ENCODE results near the gene ACOX1.

ACOX1 gene

GRCh38 chr17:75917917-75918445, 61.0 kb downstream of the ACOX1 start:
- no peak for DNase-seq (ENCODE audit: low read depth)
- H3K4me3 ChIP-seq (ENCODE audit: control insufficient read depth, low read depth, low read length) = no peak overlapping the region
- TF ChIP-seq, protein P1, sequence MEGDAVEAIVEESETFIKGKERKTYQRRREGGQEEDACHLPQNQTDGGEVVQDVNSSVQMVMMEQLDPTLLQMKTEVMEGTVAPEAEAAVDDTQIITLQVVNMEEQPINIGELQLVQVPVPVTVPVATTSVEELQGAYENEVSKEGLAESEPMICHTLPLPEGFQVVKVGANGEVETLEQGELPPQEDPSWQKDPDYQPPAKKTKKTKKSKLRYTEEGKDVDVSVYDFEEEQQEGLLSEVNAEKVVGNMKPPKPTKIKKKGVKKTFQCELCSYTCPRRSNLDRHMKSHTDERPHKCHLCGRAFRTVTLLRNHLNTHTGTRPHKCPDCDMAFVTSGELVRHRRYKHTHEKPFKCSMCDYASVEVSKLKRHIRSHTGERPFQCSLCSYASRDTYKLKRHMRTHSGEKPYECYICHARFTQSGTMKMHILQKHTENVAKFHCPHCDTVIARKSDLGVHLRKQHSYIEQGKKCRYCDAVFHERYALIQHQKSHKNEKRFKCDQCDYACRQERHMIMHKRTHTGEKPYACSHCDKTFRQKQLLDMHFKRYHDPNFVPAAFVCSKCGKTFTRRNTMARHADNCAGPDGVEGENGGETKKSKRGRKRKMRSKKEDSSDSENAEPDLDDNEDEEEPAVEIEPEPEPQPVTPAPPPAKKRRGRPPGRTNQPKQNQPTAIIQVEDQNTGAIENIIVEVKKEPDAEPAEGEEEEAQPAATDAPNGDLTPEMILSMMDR (conservative IDR thresholded peaks at IDR 0.05; ENCODE audit: control insufficient read depth, insufficient read depth, low read depth, low read length) = no peak

DNA sequence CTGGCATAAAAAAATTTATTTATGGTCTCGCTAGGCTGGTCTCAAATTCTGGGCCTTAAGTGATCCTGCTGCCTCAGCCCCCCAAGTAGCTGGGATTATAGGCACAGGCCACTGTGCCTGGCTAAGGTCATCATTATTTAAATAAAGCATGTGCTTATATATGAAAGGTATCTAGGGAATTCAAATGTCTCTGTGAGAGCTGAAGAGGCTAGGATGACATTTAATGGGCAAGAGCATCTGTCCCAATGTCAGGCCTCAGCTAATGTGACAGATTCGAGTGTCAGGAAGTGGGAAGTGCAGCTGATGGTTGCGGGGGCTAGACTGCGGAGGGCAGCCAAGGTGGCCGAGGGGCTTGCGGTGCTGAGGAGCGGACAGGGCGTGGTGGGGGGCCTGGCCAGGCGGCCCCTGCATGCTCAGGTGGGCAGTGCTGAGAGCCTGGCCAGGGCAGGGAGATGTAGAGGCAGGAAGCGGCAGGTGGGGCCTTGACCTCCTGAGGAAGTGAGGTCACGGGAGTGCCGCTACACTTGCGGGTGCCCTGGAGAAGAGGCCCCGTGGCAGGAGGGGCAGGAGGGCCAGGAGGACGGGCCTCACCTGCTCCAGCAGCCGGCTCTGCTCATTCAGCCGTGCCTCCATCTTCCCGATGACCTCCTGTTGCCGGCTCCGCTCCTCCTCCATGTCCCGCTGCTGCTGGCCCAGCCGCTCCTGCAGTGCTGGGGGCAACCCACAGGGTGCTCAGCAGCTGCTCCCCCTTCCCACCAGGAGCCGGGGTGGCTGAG, 61.6 kb downstream of the ACOX1 start:
- no peak overlapping the region for H3K4me3 ChIP-seq (ENCODE audit: control insufficient read depth, low read depth, low read length)
- no peak for DNase-seq (ENCODE audit: low read depth)

DNA sequence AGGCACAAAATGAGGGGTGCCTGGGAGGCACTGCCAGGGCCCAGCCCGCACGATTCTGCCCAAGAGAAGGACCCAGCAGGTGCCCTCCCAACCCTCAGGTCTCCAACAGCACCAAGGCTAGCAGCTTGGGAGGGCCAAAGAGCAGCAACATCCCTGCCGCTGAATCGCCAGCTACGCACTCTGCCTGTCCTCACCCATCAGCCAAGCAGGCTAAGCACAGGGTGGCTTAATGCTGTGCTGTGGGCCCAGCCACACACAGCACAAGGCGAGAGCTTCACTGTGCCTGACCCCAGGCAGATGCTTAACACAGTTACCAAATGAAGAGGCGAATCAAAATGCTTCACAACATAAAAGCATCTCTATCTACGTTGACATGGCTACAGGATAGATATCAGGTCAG, 63.7 kb downstream of the ACOX1 start:
- no peak for DNase-seq (ENCODE audit: low read depth)
- H3K4me3 ChIP-seq (ENCODE audit: control insufficient read depth, low read depth, low read length) = no peak overlapping the region
- TF ChIP-seq, protein P1 (conservative IDR thresholded peaks at IDR 0.05; ENCODE audit: control insufficient read depth, insufficient read depth, low read depth, low read length) = no peak

More for the DNA sequence above, 61.6 kb downstream of the ACOX1 start:
- TF ChIP-seq, protein P1 (conservative IDR thresholded peaks at IDR 0.05; ENCODE audit: control insufficient read depth, insufficient read depth, low read depth, low read length) = no peak

GRCh38 chr17:75914643-75915267, 64.2 kb downstream of the ACOX1 start:
- no peak for DNase-seq (ENCODE audit: low read depth)
- no peak overlapping the region for H3K4me3 ChIP-seq (ENCODE audit: control insufficient read depth, low read depth, low read length)
- TF ChIP-seq, protein P1 (conservative IDR thresholded peaks at IDR 0.05; ENCODE audit: control insufficient read depth, insufficient read depth, low read depth, low read length) = no peak

DNA sequence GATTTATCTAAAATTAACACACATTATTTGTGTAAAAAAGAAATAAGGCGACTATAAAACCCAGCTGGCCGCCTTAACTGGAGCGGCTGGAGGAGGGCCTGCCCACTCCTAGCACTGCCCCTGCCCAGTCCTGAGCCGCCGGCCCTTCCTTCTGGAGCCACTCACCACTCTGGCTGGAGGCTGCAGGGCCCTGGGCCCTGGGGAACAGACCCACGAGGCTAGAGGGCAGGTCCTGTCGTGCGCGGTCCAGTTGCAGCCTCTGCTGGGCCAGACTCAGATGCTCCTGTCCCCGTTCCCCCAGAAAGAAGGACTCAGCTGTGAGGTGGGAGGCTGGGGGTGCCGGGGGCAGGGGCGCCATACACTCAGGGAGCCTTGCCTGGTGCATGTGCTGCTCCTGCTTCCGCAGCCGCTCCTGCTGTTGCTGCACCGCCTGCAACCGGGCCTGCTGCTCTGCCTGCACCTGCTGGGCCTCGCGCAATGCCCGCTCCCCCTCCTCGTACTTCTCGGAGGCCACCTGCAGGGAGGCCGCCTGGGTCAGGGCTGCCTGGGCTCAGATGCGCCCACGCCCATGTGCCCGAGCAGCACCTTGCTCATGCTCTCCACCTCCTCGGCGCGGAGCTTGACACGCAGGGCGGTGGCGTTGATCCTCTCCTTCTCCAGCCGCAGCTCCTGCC, 65.3 kb downstream of the ACOX1 start:
- TF ChIP-seq, protein P1 (conservative IDR thresholded peaks at IDR 0.05; ENCODE audit: control insufficient read depth, insufficient read depth, low read depth, low read length) = no peak
- no peak for DNase-seq (ENCODE audit: low read depth)
- H3K4me3 ChIP-seq (ENCODE audit: control insufficient read depth, low read depth, low read length) = no peak overlapping the region

GRCh38 chr17:75910699-75911098, 68.3 kb downstream of the ACOX1 start:
- no peak for DNase-seq (ENCODE audit: low read depth)
- H3K4me3 ChIP-seq (ENCODE audit: control insufficient read depth, low read depth, low read length) = no peak overlapping the region
- TF ChIP-seq, protein P1 (conservative IDR thresholded peaks at IDR 0.05; ENCODE audit: control insufficient read depth, insufficient read depth, low read depth, low read length) = no peak

Measured in fibroblast of mammary gland (primary cell).